ENCODE measurements around the gene HPGD.

GRCh38 chr4:174537634-174538033 is 15.3 kb upstream of the HPGD start:
- TF ChIP-seq CTCF (IDR thresholded peaks at IDR 0.05) (no peak), EP300 (IDR thresholded peaks at IDR 0.05) (no peak), POLR2A (IDR thresholded peaks at IDR 0.05) (no peak)

Data from suprapubic skin (tissue), 3 donors.